ENCODE results near the gene CHD5. TPM values are rescaled to one million over a fixed set of nuclear protein-coding genes. Genes with fewer than 3 reads are reported as not detected.

The CHD5 gene
- polyA plus RNA-seq, 1 experiment = 0.04 TPM

DNA sequence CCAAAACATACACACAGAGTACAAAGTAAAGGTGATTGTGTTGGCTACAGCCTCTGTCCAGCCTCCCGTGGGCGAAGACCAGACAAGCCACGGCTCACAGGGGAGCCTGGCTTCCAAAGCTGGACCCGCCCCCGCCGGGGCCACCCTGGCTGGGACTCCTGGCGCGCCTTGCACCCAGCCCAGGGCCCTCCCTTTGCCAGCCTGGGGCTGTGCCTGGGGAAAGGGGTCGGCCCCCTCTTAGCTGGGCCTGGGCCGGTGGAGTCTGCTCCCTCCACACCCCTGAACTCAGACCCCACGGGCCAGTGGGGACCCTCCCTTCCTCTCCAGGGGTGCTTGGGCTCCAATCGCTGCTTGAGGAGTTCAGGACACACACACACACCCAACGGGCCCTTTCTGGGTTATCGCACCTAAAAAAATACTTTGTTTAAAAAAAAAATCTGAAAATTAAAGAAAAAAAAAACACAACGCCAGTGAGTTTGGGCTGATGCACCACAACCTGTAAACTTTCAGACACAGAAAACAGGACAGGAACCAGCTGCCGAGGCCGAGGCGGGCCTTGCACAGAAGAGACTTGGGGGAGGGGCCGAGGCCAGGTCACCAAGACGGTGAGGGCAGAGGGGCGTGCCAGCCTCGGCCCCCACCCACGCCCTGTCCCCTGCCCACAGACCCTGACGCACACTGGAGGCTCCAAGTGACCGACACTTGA, 78.1 kb downstream of the CHD5 start:
- no peak for DNase-seq (ENCODE audit: low read depth)
- TF ChIP-seq, protein P1, sequence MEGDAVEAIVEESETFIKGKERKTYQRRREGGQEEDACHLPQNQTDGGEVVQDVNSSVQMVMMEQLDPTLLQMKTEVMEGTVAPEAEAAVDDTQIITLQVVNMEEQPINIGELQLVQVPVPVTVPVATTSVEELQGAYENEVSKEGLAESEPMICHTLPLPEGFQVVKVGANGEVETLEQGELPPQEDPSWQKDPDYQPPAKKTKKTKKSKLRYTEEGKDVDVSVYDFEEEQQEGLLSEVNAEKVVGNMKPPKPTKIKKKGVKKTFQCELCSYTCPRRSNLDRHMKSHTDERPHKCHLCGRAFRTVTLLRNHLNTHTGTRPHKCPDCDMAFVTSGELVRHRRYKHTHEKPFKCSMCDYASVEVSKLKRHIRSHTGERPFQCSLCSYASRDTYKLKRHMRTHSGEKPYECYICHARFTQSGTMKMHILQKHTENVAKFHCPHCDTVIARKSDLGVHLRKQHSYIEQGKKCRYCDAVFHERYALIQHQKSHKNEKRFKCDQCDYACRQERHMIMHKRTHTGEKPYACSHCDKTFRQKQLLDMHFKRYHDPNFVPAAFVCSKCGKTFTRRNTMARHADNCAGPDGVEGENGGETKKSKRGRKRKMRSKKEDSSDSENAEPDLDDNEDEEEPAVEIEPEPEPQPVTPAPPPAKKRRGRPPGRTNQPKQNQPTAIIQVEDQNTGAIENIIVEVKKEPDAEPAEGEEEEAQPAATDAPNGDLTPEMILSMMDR (IDR thresholded peaks at IDR 0.05; ENCODE audit: insufficient read depth, low read depth, low read length) = no peak
- POLR2A ChIA-PET = interaction anchor here (0.6 kb wide), 1 partner anchor 1722 kb away, joined by 5 read pairs; no protein-coding TSS in a partner anchor
- CTCF ChIA-PET = interaction anchor here (0.6 kb wide), 1 partner anchor 219 kb away, joined by 4 read pairs; no protein-coding TSS in a partner anchor
- H3K4me3 ChIP-seq (ENCODE audit: low read depth, low read length) = no peak overlapping the region
- no peaks in the 10 kb centered on the region for H3K36me3 ChIP-seq (ENCODE audit: control insufficient read depth, insufficient read depth, low read length)
- no peaks in the 10 kb centered on the region for H3K27me3 ChIP-seq (ENCODE audit: control insufficient read depth, insufficient read depth, low read length)

DNA sequence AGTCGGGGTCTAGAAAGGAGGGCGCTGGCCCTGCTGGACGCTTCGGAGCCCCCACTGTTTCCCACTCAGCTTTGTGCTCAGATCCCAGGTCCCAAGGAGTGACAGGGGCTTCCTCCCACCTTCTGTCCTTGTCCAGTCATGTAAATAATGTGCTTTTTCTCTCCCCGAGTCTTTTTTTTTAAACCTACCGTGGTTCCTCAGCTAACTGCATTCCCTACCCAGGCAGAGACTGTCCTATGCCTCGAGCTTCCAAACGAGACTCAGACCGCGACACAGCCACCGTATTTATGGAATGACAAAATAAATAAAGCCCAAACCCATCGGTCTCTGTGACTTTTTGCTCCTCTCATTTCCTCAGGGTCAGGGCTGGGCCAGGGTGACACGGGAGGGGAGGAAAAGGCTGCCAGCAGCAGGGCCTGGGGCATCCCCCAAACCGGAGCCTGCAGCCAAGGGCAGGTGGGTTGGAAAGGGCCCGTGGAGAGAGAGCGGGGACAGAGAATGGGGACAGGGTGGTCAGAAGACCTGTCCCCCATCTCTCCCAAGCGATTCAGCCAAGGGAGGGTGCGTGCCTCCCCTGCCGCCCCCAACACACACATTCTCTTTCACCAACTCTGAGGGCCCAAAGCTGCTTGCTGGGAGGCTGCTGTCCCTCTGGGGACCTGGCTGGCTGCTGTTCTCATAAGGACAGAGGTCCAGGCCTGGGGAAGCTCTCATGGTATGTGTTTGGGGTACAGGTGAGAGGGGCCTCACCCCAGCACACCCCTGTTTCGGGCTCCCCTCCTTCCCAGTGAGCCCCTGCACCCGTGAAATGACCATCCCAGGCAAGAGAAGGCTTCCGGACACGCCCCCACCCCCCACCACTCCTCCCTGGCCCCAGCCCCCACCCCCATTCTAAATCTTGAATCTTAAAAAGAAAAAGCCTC, 79.0 kb downstream of the CHD5 start:
- Histone ChIP-seq H3K36me3 (ENCODE audit: control insufficient read depth, insufficient read depth, low read length) (no peaks in the 10 kb centered on the region), H3K27me3 (ENCODE audit: control insufficient read depth, insufficient read depth, low read length) (no peaks in the 10 kb centered on the region), H3K4me3 (ENCODE audit: low read depth, low read length) (no peak overlapping the region)
- TF ChIP-seq, protein P1 (IDR thresholded peaks at IDR 0.05; ENCODE audit: insufficient read depth, low read depth, low read length) = no peak
- CTCF ChIA-PET = interaction anchor here (1.1 kb wide), 1 partner anchor 8 kb away, joined by 3 read pairs; no protein-coding TSS in a partner anchor
- POLR2A ChIA-PET = no interaction called here
- no peak for DNase-seq (ENCODE audit: low read depth)

DNA sequence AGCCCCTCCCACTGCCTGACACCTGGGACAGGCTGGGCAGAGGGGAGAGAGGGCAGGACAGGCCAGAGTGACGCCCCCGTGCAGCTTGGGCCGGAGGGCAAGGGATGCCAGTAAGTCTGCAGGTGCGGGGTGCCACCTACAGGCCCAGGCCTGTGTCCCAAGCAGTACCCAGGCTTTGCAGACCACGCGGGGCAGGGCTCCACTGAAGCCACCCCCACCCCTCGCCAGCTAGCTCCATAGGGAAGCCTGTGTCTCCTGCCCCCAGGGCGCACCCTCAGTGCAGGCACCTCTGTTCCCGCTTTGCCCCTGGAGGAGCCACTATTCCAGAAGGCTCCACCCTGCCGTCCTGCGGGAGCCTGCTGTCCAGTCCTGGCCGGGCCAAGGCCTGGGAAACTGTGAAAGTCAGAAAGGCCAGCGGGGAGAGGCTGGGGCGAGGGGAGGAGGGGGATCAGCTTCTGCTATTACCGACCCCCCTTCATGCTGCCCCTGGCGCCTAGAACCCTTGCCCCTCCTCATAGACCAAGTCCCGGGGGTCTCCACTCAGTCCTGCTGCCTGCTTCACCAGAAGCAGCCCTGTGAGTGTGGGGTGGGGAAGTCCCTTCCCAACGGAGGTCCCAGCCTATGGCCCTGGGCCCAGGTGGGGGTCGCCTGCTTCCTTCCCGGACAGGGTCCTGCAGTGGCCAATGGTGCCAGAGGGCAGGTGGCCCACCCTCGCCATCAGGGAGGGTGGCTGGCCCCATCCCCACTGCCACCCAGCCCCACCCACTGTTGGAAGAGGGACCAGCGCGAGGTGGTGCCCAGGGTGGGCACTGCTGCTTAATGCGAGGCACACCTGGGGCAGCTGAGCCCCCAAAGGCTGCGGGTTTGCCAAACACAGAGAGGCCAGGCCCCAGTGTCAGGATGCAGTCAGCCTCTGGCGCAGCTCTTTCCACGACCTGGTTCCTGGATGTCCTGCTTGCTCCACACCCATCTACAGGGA, 80.0 kb downstream of the CHD5 start:
- ChIA-PET CTCF (interaction anchor here (0.6 to 1.1 kb wide), 2 partner anchors 9 to 560 kb away, joined by 3 read pairs; no protein-coding TSS in a partner anchor), POLR2A (no interaction called here)
- Histone ChIP-seq H3K36me3 (ENCODE audit: control insufficient read depth, insufficient read depth, low read length) (no peaks in the 10 kb centered on the region), H3K27me3 (ENCODE audit: control insufficient read depth, insufficient read depth, low read length) (no peaks in the 10 kb centered on the region), H3K4me3 (ENCODE audit: low read depth, low read length) (no peak overlapping the region)
- DNase-seq (ENCODE audit: low read depth) = no peak
- TF ChIP-seq, protein P1 (IDR thresholded peaks at IDR 0.05; ENCODE audit: insufficient read depth, low read depth, low read length) = no peak

DNA sequence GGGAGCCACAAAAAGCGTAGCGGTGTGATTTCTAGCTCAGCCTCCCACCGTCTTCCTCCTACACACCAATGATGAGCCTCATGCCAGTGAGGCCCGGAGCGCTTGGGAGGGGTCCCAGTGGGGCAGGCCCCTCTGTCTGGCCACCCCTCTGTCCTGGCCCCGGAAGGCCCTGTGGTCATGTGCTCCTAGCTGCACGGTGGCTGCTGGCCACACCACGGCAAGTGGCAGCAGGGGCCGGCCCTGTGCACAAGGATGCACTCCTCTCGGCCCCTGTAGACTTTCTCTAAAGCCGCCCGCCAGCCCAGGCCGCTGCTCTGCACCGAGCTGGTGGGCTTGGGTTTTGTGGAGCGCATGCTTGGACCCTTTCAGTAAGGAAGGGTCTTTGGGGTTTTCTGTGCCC, 80.8 kb downstream of the CHD5 start:
- no peak for DNase-seq (ENCODE audit: low read depth)
- TF ChIP-seq, protein P1 (IDR thresholded peaks at IDR 0.05; ENCODE audit: insufficient read depth, low read depth, low read length) = no peak
- POLR2A ChIA-PET = interaction anchor here (0.6 kb wide), 1 partner anchor 71 kb away, joined by 3 read pairs; no protein-coding TSS in a partner anchor
- CTCF ChIA-PET = interaction anchor here (1.4 kb wide), 1 partner anchor 10 kb away, joined by 5 read pairs; no protein-coding TSS in a partner anchor
- no peaks in the 10 kb centered on the region for H3K36me3 ChIP-seq (ENCODE audit: control insufficient read depth, insufficient read depth, low read length)
- no peaks in the 10 kb centered on the region for H3K27me3 ChIP-seq (ENCODE audit: control insufficient read depth, insufficient read depth, low read length)
- no peak overlapping the region for H3K4me3 ChIP-seq (ENCODE audit: low read depth, low read length)
